ENCODE measurements around the gene ZNF106.

DNA sequence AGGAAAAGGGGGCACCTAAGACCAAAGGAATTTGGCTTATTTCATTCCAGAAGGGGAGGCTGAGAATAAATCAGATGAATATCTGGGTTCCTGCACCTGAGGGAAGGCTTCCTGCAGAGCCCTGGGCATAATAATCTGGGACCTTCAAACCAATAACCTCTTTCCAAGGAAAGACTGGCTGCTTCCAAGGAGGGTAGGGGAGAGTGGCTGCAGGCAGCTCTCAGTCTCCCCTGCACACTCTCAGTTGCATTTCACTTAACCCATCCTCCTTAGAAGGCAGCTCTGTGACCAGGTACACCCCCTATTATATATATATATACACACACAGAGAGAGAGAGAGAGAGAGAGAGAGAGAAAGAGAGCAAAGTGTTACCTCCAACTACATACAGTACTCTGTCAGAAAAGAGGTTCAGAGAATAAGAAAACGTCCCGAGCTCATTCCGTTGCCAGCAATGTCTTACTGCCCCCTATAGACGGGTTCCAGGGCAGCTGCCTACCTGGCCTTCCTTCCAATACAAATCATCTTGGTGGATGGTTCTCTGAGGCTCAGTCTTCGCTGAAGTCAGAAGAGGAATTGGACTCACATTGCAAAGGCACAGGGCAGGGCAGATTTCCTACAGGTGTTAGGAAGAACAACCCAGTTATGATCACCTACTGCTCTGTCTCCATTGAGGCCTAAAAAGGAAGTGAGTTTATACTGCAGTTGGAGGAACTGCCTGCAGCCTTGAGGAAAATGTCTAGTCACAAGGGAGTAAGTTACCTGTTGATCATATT, 105.5 kb downstream of the ZNF106 start:
- no peak for TF ChIP-seq POLR2A (IDR thresholded peaks at IDR 0.05)
- TF ChIP-seq CTCF (IDR thresholded peaks at IDR 0.05) = peak in 3 of 6 experiments; percentile 10 to 22 (median 13)

All from adrenal gland (tissue), 5 donors.